NCI-H2107 treated with DMSO at 0.1 percent for 48 hours (cell line): ENCODE measurements around the gene NMRAL1.

Source experiments
- DNase-seq: peaks from one replicate; lab custom pipeline; 2025; ENCODE audit not compliant: unreplicated experiment; lab: John Stamatoyannopoulos, UW

The NMRAL1 gene

DNA sequence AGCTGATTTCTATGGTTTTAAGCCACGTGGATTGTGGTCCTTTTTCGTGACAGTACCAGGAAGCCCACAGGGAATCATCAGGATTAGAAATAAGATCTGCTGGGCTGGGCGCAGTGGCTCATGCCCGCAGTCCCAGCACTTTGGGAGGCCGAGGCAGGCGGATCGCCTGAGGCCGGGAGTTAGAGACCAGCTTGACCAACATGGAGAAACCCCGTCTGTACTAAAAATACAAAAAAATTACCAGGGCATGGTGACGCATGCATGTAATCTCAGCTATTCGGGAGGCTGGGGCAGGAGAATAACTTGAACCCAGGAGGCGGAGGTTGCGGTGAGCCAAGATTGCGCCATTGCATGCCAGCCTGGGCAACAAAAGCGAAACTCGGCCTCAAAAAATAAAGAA lies 6.5 kb downstream of the NMRAL1 start:
- DNase-seq: no peak

DNA sequence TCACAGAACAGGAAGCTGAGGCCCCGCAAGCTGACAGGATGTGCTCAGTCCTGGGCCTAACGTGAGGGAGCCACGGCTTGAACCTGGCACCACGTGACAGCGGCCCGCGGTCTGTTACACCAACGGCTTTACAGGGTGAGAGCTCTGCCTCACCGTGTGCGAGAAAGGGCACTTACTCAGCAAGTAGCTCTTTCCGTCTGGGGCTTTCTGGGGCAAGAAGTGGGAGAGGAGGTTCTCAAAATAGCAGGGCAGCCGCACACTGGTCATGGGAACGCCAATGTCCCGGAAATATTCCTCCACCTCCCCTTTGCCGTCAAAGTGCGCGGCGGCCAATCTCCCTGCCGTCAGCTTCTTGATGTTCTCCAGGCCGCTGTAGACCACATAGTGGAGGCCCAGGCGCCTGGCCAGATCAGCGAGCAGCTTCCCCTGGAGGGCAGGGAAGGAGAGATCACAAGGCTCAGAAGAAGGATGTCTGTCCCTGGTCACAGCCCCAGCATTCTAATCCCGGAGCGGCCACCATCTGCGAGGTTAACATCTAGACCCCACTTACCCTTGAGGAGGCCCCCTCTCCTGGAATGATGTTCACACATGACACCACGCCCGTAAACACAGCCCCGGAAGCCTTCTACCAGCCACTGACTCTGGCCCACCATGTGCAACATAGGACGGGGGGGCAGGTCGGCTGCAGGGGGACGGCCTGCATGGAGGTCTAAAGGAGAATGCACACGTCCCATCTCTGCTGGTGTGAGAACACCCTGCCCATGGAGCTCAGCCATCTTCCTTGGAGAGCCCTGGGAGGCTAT lies 8.2 kb downstream of the NMRAL1 start:
- no peak for DNase-seq

GRCh38 chr16:4463522-4464163 lies 10.8 kb downstream of the NMRAL1 start:
- DNase-seq: no peak

DNA sequence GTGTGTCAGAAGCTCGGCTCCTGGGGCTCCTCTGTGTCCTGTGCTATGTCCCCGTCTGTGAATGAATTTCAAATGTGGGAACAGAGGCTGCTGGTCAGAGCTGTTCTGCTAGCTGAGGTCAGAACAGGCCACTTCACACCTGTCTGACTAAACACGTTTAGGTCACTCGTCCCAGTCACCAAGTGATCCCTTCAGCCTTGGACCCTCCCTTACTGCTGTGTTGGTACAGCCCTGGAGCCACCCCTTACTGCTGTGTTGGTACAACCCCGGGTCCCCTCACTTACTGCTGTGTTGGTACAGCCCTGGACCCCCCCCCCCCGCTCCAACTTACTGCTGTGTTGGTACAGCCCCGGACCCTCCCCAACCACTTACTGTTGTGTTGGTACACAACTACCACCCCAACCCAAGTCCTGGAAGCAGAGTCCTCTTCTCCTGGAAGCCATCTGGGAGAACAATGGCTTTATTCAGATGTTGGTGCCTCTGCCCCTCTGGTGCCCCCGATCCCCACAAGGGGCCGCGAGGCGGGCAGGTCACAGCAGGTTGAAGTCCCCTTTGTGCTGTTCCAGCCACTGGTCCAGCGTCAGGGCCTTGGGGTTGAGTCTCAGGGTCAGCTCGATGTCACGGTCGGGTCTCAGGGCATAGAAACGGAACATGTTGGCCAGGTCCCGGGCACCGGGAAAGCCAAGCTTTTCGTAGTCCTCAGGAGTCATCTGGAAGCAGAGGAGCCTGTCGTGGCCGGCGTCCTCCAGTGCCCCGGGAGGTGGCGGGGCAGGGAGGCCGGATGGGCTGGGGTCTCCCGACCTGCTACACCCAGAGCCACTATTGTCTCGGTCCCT lies 13.0 kb downstream of the NMRAL1 start:
- DNase-seq: no peak

DNA sequence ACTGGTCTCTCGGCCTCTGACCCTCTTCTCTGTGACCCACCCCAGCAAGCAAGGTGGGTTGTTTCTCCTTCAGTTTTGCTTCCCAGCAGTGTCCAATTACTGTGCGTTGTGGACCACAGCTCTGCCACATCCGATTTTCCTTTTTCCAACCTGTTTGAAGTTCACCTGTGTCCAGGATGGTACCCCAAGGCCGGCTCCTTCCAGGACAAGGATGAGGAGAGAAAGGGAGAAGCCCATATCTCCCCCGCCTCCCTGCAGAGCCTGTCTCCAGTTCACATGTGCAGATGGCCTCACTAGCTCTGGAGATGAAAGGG lies 13.5 kb downstream of the NMRAL1 start:
- DNase-seq: no peak

DNA sequence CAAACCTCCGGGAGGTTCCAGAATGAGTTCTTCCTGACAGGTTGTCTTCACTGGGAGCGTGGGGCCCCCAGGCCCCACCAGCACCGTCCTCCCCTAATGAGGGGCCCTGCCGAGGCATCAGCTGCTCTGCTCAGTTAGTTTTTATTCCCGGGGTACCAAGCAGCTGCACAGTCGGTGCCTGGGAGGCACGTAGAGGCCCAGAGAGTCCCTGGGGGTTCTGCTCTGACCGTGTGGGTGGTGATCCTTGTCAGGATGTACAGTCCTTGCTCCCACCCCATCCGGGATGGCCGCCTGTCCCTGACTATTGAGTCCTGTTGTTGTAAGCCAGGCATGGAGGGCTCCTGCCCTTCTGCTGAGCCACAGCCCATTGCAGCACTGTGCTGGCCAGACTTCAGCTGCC lies 18.5 kb downstream of the NMRAL1 start:
- no peak for DNase-seq

DNA sequence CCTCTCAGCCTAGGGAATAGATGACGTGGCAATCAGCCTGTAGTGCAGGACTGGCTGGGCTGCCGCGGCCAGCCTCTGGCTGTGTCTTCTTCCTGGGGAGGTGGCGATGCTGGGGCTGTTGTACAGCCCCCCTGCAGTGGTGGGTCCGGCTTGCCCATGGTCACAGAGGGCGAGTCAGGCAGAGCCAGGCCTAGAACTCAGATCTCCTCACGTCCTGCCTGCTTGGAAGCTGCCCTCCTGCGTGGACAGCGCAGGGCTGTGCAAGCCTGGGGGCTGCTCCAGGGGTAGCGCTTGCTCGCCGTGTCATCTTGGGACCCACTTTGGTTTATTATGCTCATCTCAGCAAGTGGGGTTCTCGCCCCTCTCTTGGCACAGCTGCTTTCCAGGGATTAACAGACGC lies 19.3 kb downstream of the NMRAL1 start:
- DNase-seq: no peak

- DNase-seq: no peak
These were observed 19.8 kb downstream of the NMRAL1 start for GRCh38 chr16:4454623-4455022.

- no peak for DNase-seq
These were observed 21.8 kb downstream of the NMRAL1 start for GRCh38 chr16:4452674-4453073.

DNA sequence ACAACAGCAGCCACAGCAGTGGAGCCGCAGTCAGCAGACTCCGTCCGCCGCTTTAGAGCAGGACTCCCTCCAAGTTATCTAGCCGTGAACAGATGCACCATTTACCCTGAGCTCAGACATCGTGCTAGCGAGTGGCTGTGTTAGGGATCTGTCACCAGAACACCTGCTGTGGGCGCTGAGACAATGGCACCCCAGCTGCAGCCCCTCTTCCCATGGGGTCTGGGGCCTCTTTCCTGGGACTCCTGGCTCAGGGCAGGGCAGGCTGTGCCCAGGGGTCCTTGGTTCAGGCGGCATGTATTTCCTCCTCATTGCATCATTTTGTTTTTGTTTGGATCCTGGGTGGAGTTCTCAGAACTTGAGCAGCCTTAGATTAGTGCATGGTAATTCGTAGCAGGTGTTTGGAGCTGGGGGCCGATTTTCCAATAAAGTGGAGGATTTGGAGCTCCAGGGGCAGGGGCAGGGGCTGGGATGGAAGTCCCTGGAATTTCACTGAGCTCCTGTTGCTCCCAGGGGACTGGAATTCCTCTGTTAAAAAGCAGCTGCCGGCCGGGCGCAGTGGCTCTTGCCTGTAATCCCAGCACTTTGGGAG lies 23.4 kb downstream of the NMRAL1 start:
- peak; percentile 79 for DNase-seq

- DNase-seq: no peak
These were observed 24.0 kb downstream of the NMRAL1 start for GRCh38 chr16:4450430-4450829.

- DNase-seq: no peak
These were observed 30.4 kb downstream of the NMRAL1 start for GRCh38 chr16:4443986-4444385.

- DNase-seq: no peak
These were observed 31.2 kb downstream of the NMRAL1 start for GRCh38 chr16:4443271-4443670.

GRCh38 chr16:4442371-4442770 lies 32.1 kb downstream of the NMRAL1 start:
- DNase-seq: no peak

GRCh38 chr16:4437366-4437765 lies 37.1 kb downstream of the NMRAL1 start:
- DNase-seq: no peak

- no peak for DNase-seq
These were observed 38.9 kb downstream of the NMRAL1 start for GRCh38 chr16:4435337-4436067.

DNA sequence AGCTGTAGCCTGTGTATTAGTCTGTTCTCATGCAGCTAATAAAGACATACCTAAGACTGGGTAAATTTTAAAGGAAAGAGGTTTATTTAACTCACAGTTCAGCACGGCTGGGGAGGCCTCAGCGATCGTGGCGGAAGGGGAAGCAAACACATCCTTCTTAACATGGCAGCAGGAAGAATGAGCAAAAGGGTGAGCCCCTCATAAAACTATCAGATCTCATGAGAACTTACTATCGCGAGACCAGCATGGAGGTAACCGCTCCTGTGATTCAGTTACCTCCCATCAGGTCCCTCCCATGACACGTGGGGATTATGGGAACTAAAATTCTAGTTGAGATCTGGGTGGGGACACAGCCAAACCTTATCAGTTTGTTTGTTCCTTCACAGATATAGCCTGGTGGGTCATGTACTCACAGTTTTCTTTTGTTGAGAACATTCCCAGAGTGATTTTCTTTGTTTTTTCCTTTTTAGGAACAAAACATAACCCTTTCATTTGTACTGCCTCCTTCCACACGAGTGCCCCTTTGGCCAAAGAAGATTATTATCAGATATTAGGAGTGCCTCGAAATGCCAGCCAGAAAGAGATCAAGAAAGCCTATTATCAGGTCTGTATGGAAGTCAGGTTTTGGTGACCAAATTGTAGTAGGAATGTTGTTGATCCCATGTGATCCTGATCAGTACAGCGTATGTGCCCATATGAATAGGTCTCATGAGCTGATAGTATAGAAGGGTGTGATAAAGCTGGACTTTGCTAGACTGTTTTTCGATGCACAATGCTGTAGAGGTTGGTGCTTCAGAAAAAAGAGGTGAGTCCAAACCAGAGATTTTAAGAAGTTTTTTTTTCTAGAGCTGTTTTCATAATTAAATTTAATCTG lies 40.3 kb downstream of the NMRAL1 start:
- no peak for DNase-seq

GRCh38 chr16:4433228-4433627 lies 41.2 kb downstream of the NMRAL1 start:
- DNase-seq: no peak

GRCh38 chr16:4431023-4431422 lies 43.4 kb downstream of the NMRAL1 start:
- DNase-seq: no peak

GRCh38 chr16:4428500-4428899 lies 45.9 kb downstream of the NMRAL1 start:
- no peak for DNase-seq
